H9 (cell line): ENCODE measurements around the gene F10. TPM values are rescaled to one million over a fixed set of nuclear protein-coding genes. Genes with fewer than 3 reads are reported as not detected.

Source experiments
- DNase-seq: peaks from one replicate; pipeline ENCODE4 v3.0.0-alpha.2; 2017
- H2AFZ ChIP-seq: one replicate; pipeline ENCODE4 v1.6.1; 2013; ENCODE audit warnings: mild to moderate bottlenecking, low read length, control low read depth, moderate library complexity
- H2AK5ac ChIP-seq: 2 replicates; pipeline ENCODE4 v1.6.1; 2013; ENCODE audit warnings: low read length, control low read depth, mixed read lengths; ENCODE audit not compliant: insufficient read length
- H2BK120ac ChIP-seq: one replicate; pipeline ENCODE4 v1.6.1; 2013; ENCODE audit warnings: low read depth, mild to moderate bottlenecking, low read length, control low read depth, inconsistent platforms; ENCODE audit not compliant: poor library complexity, severe bottlenecking
- H2BK12ac ChIP-seq: 2 replicates; pipeline ENCODE4 v1.6.1; 2013; ENCODE audit warnings: low read length, control low read depth, mixed read lengths, low read depth; ENCODE audit not compliant: insufficient read length
- H2BK15ac ChIP-seq: 2 replicates; pipeline ENCODE4 v1.6.1; 2013; ENCODE audit warnings: low read depth, low read length, control low read depth
- H2BK20ac ChIP-seq: one replicate; pipeline ENCODE4 v1.6.1; 2013; ENCODE audit warnings: low read depth, mild to moderate bottlenecking, low read length, control low read depth, inconsistent platforms; ENCODE audit not compliant: poor library complexity, severe bottlenecking
- H2BK5ac ChIP-seq: 2 replicates; pipeline ENCODE4 v1.6.1; 2013; ENCODE audit warnings: low read length, control low read depth, mixed read lengths; ENCODE audit not compliant: insufficient read length
- H3K14ac ChIP-seq: 2 replicates; pipeline ENCODE4 v1.6.1; 2013; ENCODE audit warnings: low read length, control low read depth; ENCODE audit not compliant: insufficient read depth
- H3K18ac ChIP-seq: 2 replicates; pipeline ENCODE4 v1.6.1; 2013; ENCODE audit warnings: low read depth, mild to moderate bottlenecking, mixed read lengths, low read length, control low read depth; ENCODE audit not compliant: insufficient read length
- H3K23ac ChIP-seq: 2 replicates; pipeline ENCODE4 v1.6.1; 2013; ENCODE audit warnings: low read length, control low read depth, mixed read lengths, low read depth; ENCODE audit not compliant: insufficient read length
- H3K23me2 ChIP-seq: 2 replicates; pipeline ENCODE4 v1.6.1; 2013; ENCODE audit warnings: low read depth, mild to moderate bottlenecking, mixed read lengths, low read length, control low read depth; ENCODE audit not compliant: insufficient read length, poor library complexity, severe bottlenecking
- H3K27ac ChIP-seq: 2 replicates; pipeline ENCODE4 v1.5.1; 2013; ENCODE audit warnings: low read length, control low read depth, mixed read lengths, low read depth; ENCODE audit not compliant: insufficient read length
- H3K27me3 ChIP-seq: 2 replicates; pipeline ENCODE4 v1.6.1; 2013; ENCODE audit warnings: low read length, control low read depth, inconsistent platforms; ENCODE audit not compliant: insufficient read depth
- H3K4ac ChIP-seq: 2 replicates; pipeline ENCODE4 v1.6.1; 2013; ENCODE audit warnings: low read depth, mild to moderate bottlenecking, control low read depth, inconsistent platforms, low read length, moderate library complexity
- H3K4me1 ChIP-seq: 2 replicates; pipeline ENCODE4 v1.6.1; 2013; ENCODE audit warnings: low read length, control low read depth, inconsistent platforms; ENCODE audit not compliant: insufficient read depth
- H3K4me2 ChIP-seq: 2 replicates; pipeline ENCODE4 v1.6.1; 2013; ENCODE audit warnings: low read length, control low read depth, mixed read lengths; ENCODE audit not compliant: insufficient read length, insufficient read depth
- H3K56ac ChIP-seq: 2 replicates; pipeline ENCODE4 v1.6.1; 2013; ENCODE audit warnings: low read depth, mild to moderate bottlenecking, mixed read lengths, low read length, control low read depth; ENCODE audit not compliant: insufficient read length
- H3K79me1 ChIP-seq: 2 replicates; pipeline ENCODE4 v1.6.1; 2013; ENCODE audit warnings: low read depth, mild to moderate bottlenecking, moderate library complexity, low read length, control low read depth, inconsistent platforms; ENCODE audit not compliant: insufficient read depth, poor library complexity, severe bottlenecking
- H3K79me2 ChIP-seq: 2 replicates; pipeline ENCODE4 v1.6.1; 2013; ENCODE audit warnings: low read length, control low read depth, inconsistent platforms; ENCODE audit not compliant: insufficient read depth
- H3K9ac ChIP-seq: 2 replicates; pipeline ENCODE4 v1.6.1; 2013; ENCODE audit warnings: low read length, control low read depth, mixed read lengths; ENCODE audit not compliant: insufficient read length; ENCODE audit errors: extremely low read depth
- H3K9me3 ChIP-seq: one replicate; pipeline ENCODE4 v1.6.1; 2013; ENCODE audit warnings: low read depth, low read length, inconsistent platforms; ENCODE audit not compliant: control insufficient read depth
- H3T11ph ChIP-seq: one replicate; pipeline ENCODE4 v1.6.1; 2013; ENCODE audit warnings: mild to moderate bottlenecking, low read length, control low read depth, inconsistent platforms
- H4K20me1 ChIP-seq: one replicate; pipeline ENCODE4 v1.6.1; 2013; ENCODE audit not compliant: control insufficient read depth, insufficient read length, insufficient read depth
- H4K5ac ChIP-seq: 2 replicates; pipeline ENCODE4 v1.6.1; 2013; ENCODE audit warnings: low read depth, mild to moderate bottlenecking, mixed read lengths, low read length, control low read depth; ENCODE audit not compliant: insufficient read length
- H4K8ac ChIP-seq: replicated peaks from 2 replicates; pipeline ENCODE4 v1.6.1; 2013; ENCODE audit warnings: low read length, control low read depth, mixed read lengths, low read depth; ENCODE audit not compliant: insufficient read length
- H4K91ac ChIP-seq: 2 replicates; pipeline ENCODE4 v1.6.1; 2013; ENCODE audit warnings: low read depth, mild to moderate bottlenecking, moderate library complexity, mixed read lengths, low read length, control low read depth; ENCODE audit not compliant: insufficient read length
- H3K27ac Mint-ChIP-seq, 3 experiments: 2 replicates in 2 of 3; 3 replicates in 1 of 3; pipeline ENCODE4 v1.8.0; 2020 to 2021; ENCODE audit warnings: mixed read lengths in 3 of 3, mild to moderate bottlenecking in 1 of 3, moderate library complexity in 1 of 3
- H3K27me3 Mint-ChIP-seq: 2 replicates; pipeline ENCODE4 v1.8.0; 2021; ENCODE audit warnings: low read depth, mild to moderate bottlenecking, moderate library complexity, mixed read lengths
- H3K36me3 Mint-ChIP-seq, 3 experiments: 2 replicates in 2 of 3; 3 replicates in 1 of 3; pipeline ENCODE4 v1.8.0; 2020 to 2021; ENCODE audit warnings: low read depth in 3 of 3, mixed read lengths in 3 of 3; ENCODE audit not compliant: insufficient read depth in 1 of 3
- H3K4me1 Mint-ChIP-seq, 2 experiments: 2 replicates each; pipeline ENCODE4 v1.8.0; 2020; ENCODE audit warnings: mixed read lengths in 2 of 2
- H3K4me3 Mint-ChIP-seq, 2 experiments: 2 replicates in 1 of 2; 3 replicates in 1 of 2; pipeline ENCODE4 v1.8.0; 2020 to 2021; ENCODE audit warnings: mild to moderate bottlenecking in 2 of 2, mixed read lengths in 2 of 2, moderate library complexity in 1 of 2
- H3K9me3 Mint-ChIP-seq, 2 experiments: 2 replicates in 1 of 2; 3 replicates in 1 of 2; pipeline ENCODE4 v1.8.0; 2020; ENCODE audit warnings: mild to moderate bottlenecking in 2 of 2, mixed read lengths in 2 of 2, moderate library complexity in 1 of 2
- CTCF ChIP-seq: fragments of 200-600 bp; sonication (generic); conservative IDR thresholded peaks from 3 replicates; pipeline ENCODE4 v1.8.0; 2021; ENCODE audit warnings: antibody characterized with exemption, mild to moderate bottlenecking
- WGBS: extraction: QIAGEN DNeasy Blood & Tissue Kit; methylation state at CpG from one replicate; pipeline ENCODE4 v1.1.7; 2013; ENCODE audit warnings: missing lambda C conversion rate, low lambda C conversion rate, mixed read lengths; ENCODE audit not compliant: insufficient read length; ENCODE audit errors: extremely low coverage; 5-methylcytosine and 5-hydroxymethylcytosine counted together
- total RNA-seq: library from RNA; stranded (reverse); gene quantifications from 2 replicates; pipeline ENCODE4 v1.2.1, GENCODE V29; 2021

Gene F10
- total RNA-seq, 1 experiment from 2014 or later, result 1.7 TPM

- Histone ChIP-seq H3K79me2 (no peaks in the 10 kb centered on the region), H2BK5ac (no peak overlapping the region), H3K9ac (no peak overlapping the region), H3K23me2 (no peaks in the 10 kb centered on the region), H3T11ph (no peak overlapping the region), H3K4me2 (no peak overlapping the region), H3K23ac (no peak overlapping the region), H4K8ac (no peak overlapping the region), H4K5ac (no peak overlapping the region), H2BK120ac (no peak overlapping the region), H3K4ac (no peak overlapping the region), H2BK15ac (no peak overlapping the region), H3K56ac (no peak overlapping the region), H3K27me3 (no peaks in the 10 kb centered on the region), H2BK20ac (no peak overlapping the region), H3K18ac (no peak overlapping the region), H4K20me1 (no peaks in the 10 kb centered on the region), H4K91ac (no peak overlapping the region), H3K14ac (no peak overlapping the region), H2AK5ac (no peak overlapping the region), H3K9me3 (no peaks in the 10 kb centered on the region), H3K79me1 (peaks cover 3% of the 10 kb centered on the region), H3K4me1 (no peaks in the 10 kb centered on the region), H3K27ac (no peak overlapping the region), H2AFZ (no peak overlapping the region), H2BK12ac (no peak overlapping the region)
- TF ChIP-seq CTCF, result no peak
- Mint-ChIP-seq H3K27me3 (no peaks in the 10 kb centered on the region; the same call in 1 of the 2 replicates), H3K9me3 (no peaks in the 10 kb centered on the region), H3K4me1 (peaks cover 18 to 22% of the 10 kb centered on the region in 2 experiments), H3K36me3 (peaks cover 31 to 82% (median 80%) of the 10 kb centered on the region in 3 experiments), H3K27ac (no peak overlapping the region), H3K4me3 (no peak overlapping the region)
- DNase-seq, result no peak
- no CpG with 5 or more reads among the region's 14 CpGs for WGBS
Measured at GRCh38 chr13:113183450-113184129, 61.0 kb downstream of the F10 start.
